NCI-H526 (cell line): Measurements from ENCODE around the gene SMCR8.
"Not testable (repeated sequence)": the region's sequence is repeated elsewhere in the genome, so short reads cannot be mapped to it uniquely, and the experiment has no call there.

ENCODE experiments used
- DNase-seq, 2 experiments: peaks; one replicate each; lab custom pipeline; 2025; lab: John Stamatoyannopoulos, UW

Gene SMCR8

GRCh38 chr17:18314731-18315561 lies at the start of gene SMCR8, which contains the start of gene TOP3A:
Gene SMCR8 (plus strand): TSS chr17:18315293. CDS start chr17:18315790, 497 bp downstream.
Gene TOP3A (minus strand): TSS chr17:18314994. CDS start chr17:18314778, 216 bp downstream.
- DNase-seq, result peak; percentile 89 to 96

GRCh38 chr17:18267366-18267765 lies 47.7 kb upstream of the SMCR8 start:
- DNase-seq, result no peak

GRCh38 chr17:18267927-18268711 lies 47.0 kb upstream of the SMCR8 start:
- DNase-seq, result no peak

GRCh38 chr17:18270046-18270931 lies 44.8 kb upstream of the SMCR8 start:
- DNase-seq, result no peak

- no peak for DNase-seq
These were observed 38.0 kb upstream of the SMCR8 start for GRCh38 chr17:18277076-18277475.

- no peak for DNase-seq
These were observed 36.2 kb upstream of the SMCR8 start for GRCh38 chr17:18278867-18279266.

GRCh38 chr17:18280249-18280648 lies 34.8 kb upstream of the SMCR8 start:
- peak in 1 of 2 experiments; percentile 29 for DNase-seq

- DNase-seq, result peak; percentile 93
These were observed 34.2 kb upstream of the SMCR8 start for GRCh38 chr17:18280766-18281371.

GRCh38 chr17:18281788-18282187 lies 33.3 kb upstream of the SMCR8 start:
- no peak for DNase-seq

GRCh38 chr17:18285296-18285695 lies 29.8 kb upstream of the SMCR8 start:
- DNase-seq, result no peak

GRCh38 chr17:18291718-18292540 lies 23.2 kb upstream of the SMCR8 start:
- no peak for DNase-seq

GRCh38 chr17:18298061-18298460 lies 17.0 kb upstream of the SMCR8 start:
- DNase-seq, result not testable (repeated sequence)

GRCh38 chr17:18300725-18301480 lies 14.2 kb upstream of the SMCR8 start:
- no peak for DNase-seq

GRCh38 chr17:18303206-18303605 lies 11.9 kb upstream of the SMCR8 start:
- not testable (repeated sequence) for DNase-seq

- no peak for DNase-seq
These were observed 5.9 kb upstream of the SMCR8 start for GRCh38 chr17:18309202-18309601.

GRCh38 chr17:18314059-18314730 lies 898 bp upstream of the SMCR8 start:
- no peak for DNase-seq

- DNase-seq, result no peak
These were observed 449 bp downstream of the SMCR8 start for GRCh38 chr17:18315562-18315922.

- no peak for DNase-seq
These were observed 868 bp downstream of the SMCR8 start for GRCh38 chr17:18315961-18316360.

GRCh38 chr17:18318117-18318516 lies 3.0 kb downstream of the SMCR8 start:
- DNase-seq, result no peak
